ENCODE results near the gene TRAPPC10. TPM values are rescaled to one million over a fixed set of nuclear protein-coding genes. Genes with fewer than 3 reads are reported as not detected.

Gene TRAPPC10
- total RNA-seq, 1 experiment from 2014 or later = 31.5 TPM

- Histone ChIP-seq H3K79me2 (ENCODE audit: insufficient read depth, low read length) (no peaks in the 10 kb centered on the region), H3K9me2 (ENCODE audit: insufficient read depth) (no peaks in the 10 kb centered on the region), H3K4me1 (ENCODE audit: control insufficient read depth in 1 of 2, insufficient read depth in 2 of 2, low read length in 2 of 2) (no peaks in the 10 kb centered on the region; a peak in 1 of 4 replicates), H2AFZ (ENCODE audit: low read depth, low read length, poor library complexity, severe bottlenecking) (no peak overlapping the region), H3K4me3 (replicated peaks in 1 of 2; ENCODE audit: low read depth in 1 of 2, low read length in 2 of 2) (no peak overlapping the region), H3K4me2 (ENCODE audit: low read length) (no peak overlapping the region), H3K9me3 (ENCODE audit: control insufficient read depth in 1 of 2, insufficient read depth in 1 of 2, low read depth in 1 of 2, low read length in 2 of 2) (no peaks in the 10 kb centered on the region), H3K27ac (ENCODE audit: low read depth, low read length) (no peak overlapping the region), H3K27me3 (ENCODE audit: insufficient read depth, low read length) (no peaks in the 10 kb centered on the region), H3K36me3 (ENCODE audit: control insufficient read depth in 1 of 2, insufficient read depth in 2 of 2, low read length in 2 of 2) (no peaks in the 10 kb centered on the region; a peak in 1 of 4 replicates), H4K20me1 (ENCODE audit: insufficient read depth) (no peaks in the 10 kb centered on the region), H3K9ac (ENCODE audit: low read length) (no peak overlapping the region)
- intact Hi-C loops (cut with micrococcal nuclease) = no loop called here
- POLR2A ChIA-PET = no interaction called here
- ATAC-seq (no peak), DNase-seq (ENCODE audit: low read depth, low spot score) (no peak)
- RAD21 ChIA-PET (ENCODE audit: low non-redundant PET in 1 of 2, low total read pairs in 2 of 2, uncharacterized antibody in 2 of 2, unreplicated experiment in 2 of 2) = no interaction called here
- no TSS peak for BruUV-seq (replicated peaks)
- CTCF ChIA-PET = no interaction called here
- no peak for TF ChIP-seq SP1 (IDR thresholded peaks at IDR 0.05; ENCODE audit: low read depth)
- TF ChIP-seq YY1 (IDR thresholded peaks at IDR 0.05; ENCODE audit: extremely low read depth, insufficient replicate concordance, low read depth, low read length) = no peak
- TF ChIP-seq SRF (IDR thresholded peaks at IDR 0.05; ENCODE audit: low read depth) = no peak
- no peak for TF ChIP-seq FOSL1 (IDR thresholded peaks at IDR 0.05; ENCODE audit: low read depth)
- TF ChIP-seq CBX3 (IDR thresholded peaks at IDR 0.05; ENCODE audit: low read depth) = no peak
- no peak for TF ChIP-seq ZBTB33 (IDR thresholded peaks at IDR 0.05; ENCODE audit: extremely low read depth, insufficient replicate concordance, low read length)
- TF ChIP-seq RAD21 (IDR thresholded peaks at IDR 0.05; ENCODE audit: low read depth) = no peak
- no peak for TF ChIP-seq EGR1 (IDR thresholded peaks at IDR 0.05; ENCODE audit: low read depth)
- TF ChIP-seq ZNF274 (IDR thresholded peaks at IDR 0.05; ENCODE audit: low read depth, low read length) = no peak
Observed at GRCh38 chr21:43978060-43978459, 34.0 kb upstream of the TRAPPC10 start.

- no peak overlapping the region for H3K4me3 ChIP-seq (replicated peaks in 1 of 2; ENCODE audit: low read depth in 1 of 2, low read length in 2 of 2)
- H3K9me3 ChIP-seq (ENCODE audit: control insufficient read depth in 1 of 2, insufficient read depth in 1 of 2, low read depth in 1 of 2, low read length in 2 of 2) = no peaks in the 10 kb centered on the region
- H3K9me2 ChIP-seq (ENCODE audit: insufficient read depth) = no peaks in the 10 kb centered on the region
- no peak for ATAC-seq
- ChIA-PET CTCF (no interaction called here), POLR2A (no interaction called here), RAD21 (ENCODE audit: low non-redundant PET in 1 of 2, low total read pairs in 2 of 2, uncharacterized antibody in 2 of 2, unreplicated experiment in 2 of 2) (no interaction called here)
- no peak overlapping the region for H3K27ac ChIP-seq (ENCODE audit: low read depth, low read length)
- no peaks in the 10 kb centered on the region for H3K79me2 ChIP-seq (ENCODE audit: insufficient read depth, low read length)
- H4K20me1 ChIP-seq (ENCODE audit: insufficient read depth) = no peaks in the 10 kb centered on the region
- no peak overlapping the region for H3K9ac ChIP-seq (ENCODE audit: low read length)
- DNase-seq (ENCODE audit: low read depth, low spot score) = no peak
- no peak overlapping the region for H3K4me2 ChIP-seq (ENCODE audit: low read length)
- intact Hi-C loops (cut with micrococcal nuclease) = no loop called here
- no peaks in the 10 kb centered on the region for H3K27me3 ChIP-seq (ENCODE audit: insufficient read depth, low read length)
- no TSS peak for BruUV-seq (replicated peaks)
- no peaks in the 10 kb centered on the region; a peak in 1 of 4 replicates for H3K36me3 ChIP-seq (ENCODE audit: control insufficient read depth in 1 of 2, insufficient read depth in 2 of 2, low read length in 2 of 2)
- H3K4me1 ChIP-seq (ENCODE audit: control insufficient read depth in 1 of 2, insufficient read depth in 2 of 2, low read length in 2 of 2) = no peaks in the 10 kb centered on the region; a peak in 1 of 4 replicates
- no peak overlapping the region for H2AFZ ChIP-seq (ENCODE audit: low read depth, low read length, poor library complexity, severe bottlenecking)
- TF ChIP-seq REST (IDR thresholded peaks at IDR 0.05; ENCODE audit: low read depth) (no peak), CEBPB (IDR thresholded peaks at IDR 0.05; ENCODE audit: low read depth) (no peak), EZH2phosphoT487 (IDR thresholded peaks at IDR 0.05; ENCODE audit: borderline replicate concordance) (no peak), ELF1 (IDR thresholded peaks at IDR 0.05; ENCODE audit: borderline replicate concordance, low read depth) (no peak), SRF (IDR thresholded peaks at IDR 0.05; ENCODE audit: low read depth) (no peak), POLR2A (IDR thresholded peaks at IDR 0.05; ENCODE audit: borderline replicate concordance, extremely low read depth, insufficient read depth, insufficient read length) (no peak), ZNF274 (IDR thresholded peaks at IDR 0.05; ENCODE audit: low read depth, low read length) (no peak), EGR1 (IDR thresholded peaks at IDR 0.05; ENCODE audit: low read depth) (no peak), SIN3A (IDR thresholded peaks at IDR 0.05; ENCODE audit: low read depth) (no peak), CBX3 (IDR thresholded peaks at IDR 0.05; ENCODE audit: low read depth) (no peak), MAX (IDR thresholded peaks at IDR 0.05) (no peak)
Observed at GRCh38 chr21:43979654-43980053, 32.5 kb upstream of the TRAPPC10 start.
